PC-9 (cell line): Measurements from ENCODE around the gene IL3RA.

ENCODE experiments used
- CTCF ChIP-seq: fragments of 200-600 bp; sonication (generic); conservative IDR thresholded peaks from 2 replicates; pipeline ENCODE4 v1.6.1; 2017; ENCODE audit warnings: mixed run types, antibody characterized with exemption, mild to moderate bottlenecking, moderate library complexity
- EZH2 ChIP-seq: fragments of 200-600 bp; sonication (generic); IDR thresholded peaks from 2 replicates; pipeline ENCODE4 v1.8.0; 2017; ENCODE audit warnings: antibody characterized with exemption, low read depth

- peak; percentile 48; the same call in 1 of the 2 replicates for TF ChIP-seq CTCF
- TF ChIP-seq EZH2 = no peak
Observed at GRCh38 chrX:1391707-1392375, 55.3 kb downstream of the IL3RA start, which contains the start of gene SLC25A6.
